Natural killer cell (primary cell): ENCODE results near the gene IKZF2. TPM values are rescaled to one million over a fixed set of nuclear protein-coding genes. Genes with fewer than 3 reads are reported as not detected.

Experiments used
- ATAC-seq, 3 donors: fragments of 150-1000 bp in 2 of 3; fragments of 200-7000 bp in 1 of 3; cut with Tn5 transposase; 1 replicate in 1 of 3; 2 replicates in 2 of 3; pipeline ENCODE4 v1.10.0; 2021; ENCODE audit warnings: mild to moderate bottlenecking in 2 of 3, moderate library complexity in 2 of 3
- DNase-seq, 2 donors: peaks; one replicate each; pipeline versions ENCODE4 v3.0.0 to v3.0.0-alpha.2; 2013 to 2021; ENCODE audit warnings: mixed read lengths in 1 of 2
- H3K27ac ChIP-seq: one replicate; pipeline ENCODE4 v1.5.1; 2013; ENCODE audit warnings: mild to moderate bottlenecking, low read length
- H3K27me3 ChIP-seq: one replicate; pipeline ENCODE4 v1.6.1; 2013; ENCODE audit warnings: low read length; ENCODE audit not compliant: control insufficient read depth, insufficient read depth
- H3K36me3 ChIP-seq: one replicate; pipeline ENCODE4 v1.6.1; 2013; ENCODE audit warnings: low read length; ENCODE audit not compliant: control insufficient read depth, insufficient read depth
- H3K4me1 ChIP-seq: one replicate; pipeline ENCODE4 v1.6.1; 2013; ENCODE audit warnings: low read length; ENCODE audit not compliant: control insufficient read depth, insufficient read depth
- H3K4me3 ChIP-seq: one replicate; pipeline ENCODE4 v1.5.1; 2013; ENCODE audit warnings: low read length
- H3K9me3 ChIP-seq: one replicate; pipeline ENCODE4 v1.6.1; 2013; ENCODE audit warnings: low read length; ENCODE audit not compliant: control insufficient read depth, insufficient read depth
- H3K27ac Mint-ChIP-seq, 2 donors: one replicate each; pipeline ENCODE4 v1.8.0; 2022; ENCODE audit warnings: mild to moderate bottlenecking in 2 of 2, mixed read lengths in 2 of 2, moderate library complexity in 1 of 2
- H3K27me3 Mint-ChIP-seq, 2 donors: one replicate each; pipeline ENCODE4 v1.8.0; 2022; ENCODE audit warnings: low read depth in 2 of 2, mixed read lengths in 2 of 2
- H3K36me3 Mint-ChIP-seq: one replicate; pipeline ENCODE4 v1.8.0; 2022; ENCODE audit warnings: mixed read lengths
- H3K4me1 Mint-ChIP-seq, 2 donors: one replicate each; pipeline ENCODE4 v1.8.0; 2022; ENCODE audit warnings: mixed read lengths in 2 of 2
- H3K4me3 Mint-ChIP-seq: one replicate; pipeline ENCODE4 v1.8.0; 2022; ENCODE audit warnings: mild to moderate bottlenecking, moderate library complexity, mixed read lengths
- H3K9me3 Mint-ChIP-seq, 2 donors: one replicate each; pipeline ENCODE4 v1.8.0; 2022; ENCODE audit warnings: mixed read lengths in 2 of 2
- WGBS: methylation state at CpG from one replicate; pipeline ENCODE4 v1.1.7; 2013; ENCODE audit warnings: missing lambda C conversion rate; ENCODE audit not compliant: insufficient coverage; 5-methylcytosine and 5-hydroxymethylcytosine counted together
- intact Hi-C: fragments of 100-400 bp; cut with micrococcal nuclease; formaldehyde crosslinking; loops from one replicate; pipeline ENCODE4 v1.14.2; 2022
- total RNA-seq, 4 donors: library from RNA; stranded (reverse); fragments of 120-200 nt in 1 of 4; gene quantifications; one replicate each; pipeline versions ENCODE4 v1.2.3 to v1.2.4, GENCODE V29; 2013 to 2022
- TF ChIP-seq, protein P1 (sequence below): fragments of 200-600 bp; IDR thresholded peaks from one replicate; pipeline ENCODE4 v1.8.0; 2022; ENCODE audit warnings: antibody characterized with exemption

Gene IKZF2
- total RNA-seq, 3 donors from 2014 or later (not counting 1 experiment from before 2014, with no cell fraction given), result 74.4 to 162 (median 133) TPM

DNA sequence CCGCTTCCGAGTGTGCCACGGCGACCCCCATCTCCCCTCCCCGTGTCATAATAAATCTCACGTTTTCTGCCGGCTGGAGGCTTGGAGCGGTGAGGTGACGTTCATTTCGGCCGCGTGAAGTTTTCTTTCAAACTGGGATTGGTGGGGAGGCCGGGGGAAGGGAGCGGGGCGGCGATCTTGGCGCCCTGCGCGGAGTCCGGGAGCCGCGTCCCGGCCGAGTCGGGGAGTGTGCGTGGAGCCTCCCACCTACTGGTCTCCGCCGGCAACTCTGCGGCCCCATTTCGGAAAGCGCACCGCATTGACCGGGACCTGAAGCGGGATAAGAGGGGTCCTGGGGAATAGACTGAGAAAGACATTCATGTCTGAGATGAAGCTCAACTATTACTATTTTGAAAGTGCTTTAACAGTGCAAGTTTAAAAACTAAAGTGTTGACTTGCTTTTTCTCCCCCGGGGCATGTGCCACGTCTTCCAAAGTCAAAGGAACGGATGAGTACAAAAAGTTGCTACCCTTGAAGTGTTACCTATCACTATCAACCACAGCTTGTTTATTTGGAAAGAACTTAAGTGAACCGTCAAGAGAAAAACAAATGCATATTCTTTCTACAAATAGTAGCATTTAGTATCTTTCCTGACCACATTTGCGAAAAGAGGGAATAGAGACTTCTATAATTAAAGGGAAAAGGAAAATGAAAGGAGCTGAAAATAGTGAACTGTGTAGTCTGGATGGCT lies 818 bp upstream of the IKZF2 start:
- Mint-ChIP-seq H3K36me3 (no peaks in the 10 kb centered on the region), H3K9me3 (no peaks in the 10 kb centered on the region), H3K27ac (peak overlapping the region; percentile 91 to 93), H3K4me1 (peaks cover 52 to 60% of the 10 kb centered on the region in 2 donors), H3K27me3 (no peaks in the 10 kb centered on the region), H3K4me3 (peak overlapping the region; percentile 97)
- H3K27ac ChIP-seq, result peak overlapping the region; percentile 96
- H3K36me3 ChIP-seq, result no peaks in the 10 kb centered on the region
- no peaks in the 10 kb centered on the region for H3K4me1 ChIP-seq
- H3K4me3 ChIP-seq, result peak overlapping the region; percentile 92
- DNase-seq (no peak), ATAC-seq (peak; percentile 23 to 48 (median 25))
- intact Hi-C loops, result loop anchor here (1.0 to 5.0 kb wide), 4 partner anchors 115 to 337 kb away; no protein-coding TSS in a partner anchor
- no peaks in the 10 kb centered on the region for H3K9me3 ChIP-seq
- no peaks in the 10 kb centered on the region for H3K27me3 ChIP-seq
- WGBS, result under 1% methylated on average over 38 of the region's 39 CpGs
- TF ChIP-seq, protein P1, sequence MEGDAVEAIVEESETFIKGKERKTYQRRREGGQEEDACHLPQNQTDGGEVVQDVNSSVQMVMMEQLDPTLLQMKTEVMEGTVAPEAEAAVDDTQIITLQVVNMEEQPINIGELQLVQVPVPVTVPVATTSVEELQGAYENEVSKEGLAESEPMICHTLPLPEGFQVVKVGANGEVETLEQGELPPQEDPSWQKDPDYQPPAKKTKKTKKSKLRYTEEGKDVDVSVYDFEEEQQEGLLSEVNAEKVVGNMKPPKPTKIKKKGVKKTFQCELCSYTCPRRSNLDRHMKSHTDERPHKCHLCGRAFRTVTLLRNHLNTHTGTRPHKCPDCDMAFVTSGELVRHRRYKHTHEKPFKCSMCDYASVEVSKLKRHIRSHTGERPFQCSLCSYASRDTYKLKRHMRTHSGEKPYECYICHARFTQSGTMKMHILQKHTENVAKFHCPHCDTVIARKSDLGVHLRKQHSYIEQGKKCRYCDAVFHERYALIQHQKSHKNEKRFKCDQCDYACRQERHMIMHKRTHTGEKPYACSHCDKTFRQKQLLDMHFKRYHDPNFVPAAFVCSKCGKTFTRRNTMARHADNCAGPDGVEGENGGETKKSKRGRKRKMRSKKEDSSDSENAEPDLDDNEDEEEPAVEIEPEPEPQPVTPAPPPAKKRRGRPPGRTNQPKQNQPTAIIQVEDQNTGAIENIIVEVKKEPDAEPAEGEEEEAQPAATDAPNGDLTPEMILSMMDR, result no peak

DNA sequence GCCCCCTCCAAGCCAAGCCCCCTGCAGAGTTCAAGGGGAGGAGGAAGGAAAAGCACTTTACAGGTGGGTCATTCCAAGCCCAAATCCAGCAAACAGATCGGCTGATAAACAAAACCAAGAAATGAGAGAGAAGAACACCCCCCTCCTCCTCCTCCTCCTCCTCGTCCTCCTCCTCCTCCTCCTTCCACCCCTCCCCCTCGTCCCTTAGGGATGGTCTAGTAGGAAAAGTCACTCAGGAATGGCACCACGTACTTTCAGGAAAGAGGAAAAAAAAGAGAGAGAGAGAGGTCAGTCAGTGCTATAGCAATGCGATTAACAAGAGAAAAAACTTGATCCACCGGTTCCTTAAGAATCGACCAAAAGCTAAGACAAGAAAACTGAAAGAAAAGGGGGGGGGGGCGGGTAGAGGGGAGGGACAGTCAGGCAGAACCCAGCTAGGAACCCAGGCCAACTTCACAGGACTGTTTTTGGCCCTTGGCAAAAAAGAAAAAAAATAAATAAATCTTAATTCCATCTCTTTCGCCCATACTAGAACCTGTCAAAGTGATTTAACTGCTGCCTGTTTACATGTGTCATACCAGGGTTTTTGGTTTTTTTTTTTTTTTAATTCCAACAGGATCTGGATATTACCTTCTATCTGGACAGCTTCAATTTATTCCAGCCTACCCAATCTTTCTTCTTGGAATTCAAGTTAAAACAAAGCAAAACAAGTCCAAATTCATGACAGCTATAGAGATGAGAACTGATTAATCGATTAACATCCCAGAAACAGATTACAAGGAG lies 906 bp downstream of the IKZF2 start:
- no peaks in the 10 kb centered on the region for H3K4me1 ChIP-seq
- H3K27me3 Mint-ChIP-seq, result no peaks in the 10 kb centered on the region
- peaks cover 60 to 68% of the 10 kb centered on the region in 2 donors for H3K4me1 Mint-ChIP-seq
- intact Hi-C loops, result loop anchor here (2.0 to 5.0 kb wide), 4 partner anchors 46 to 193 kb away; no protein-coding TSS in a partner anchor
- no peaks in the 10 kb centered on the region for H3K27me3 ChIP-seq
- ATAC-seq (no peak), DNase-seq (peak in 1 of 2 donors; percentile 16)
- WGBS, result 11% methylated on average over 6 of the region's 10 CpGs
- H3K9me3 ChIP-seq, result no peaks in the 10 kb centered on the region
- no peaks in the 10 kb centered on the region for H3K36me3 ChIP-seq
- TF ChIP-seq, protein P1, result no peak
- H3K27ac ChIP-seq, result peak overlapping the region; percentile 79
- H3K36me3 Mint-ChIP-seq, result no peaks in the 10 kb centered on the region
- H3K4me3 ChIP-seq, result peak overlapping the region; percentile 91
- H3K4me3 Mint-ChIP-seq, result peak overlapping the region; percentile 98
- H3K9me3 Mint-ChIP-seq, result no peaks in the 10 kb centered on the region
- H3K27ac Mint-ChIP-seq, result peak overlapping the region; percentile 91 to 93

DNA sequence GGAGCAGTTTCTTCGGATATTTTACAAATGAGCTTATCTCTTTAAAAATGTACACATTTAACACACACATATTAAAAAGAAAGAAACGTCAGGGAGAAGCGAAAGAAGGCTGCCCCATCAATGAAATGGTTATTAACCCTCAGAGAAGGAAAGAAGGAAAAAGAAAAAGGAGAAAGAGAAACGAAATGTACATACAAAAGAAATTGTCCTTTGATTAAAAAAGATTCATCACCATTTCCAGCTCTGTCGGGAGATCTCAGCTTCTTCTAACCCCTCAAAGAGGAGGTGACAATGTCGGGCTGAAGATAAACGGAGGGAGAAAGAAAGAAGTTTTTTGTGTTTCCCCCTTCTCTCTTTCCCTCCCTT lies 1.5 kb downstream of the IKZF2 start:
- DNase-seq, result peak in 1 of 2 donors; percentile 24
- no peaks in the 10 kb centered on the region for H3K27me3 Mint-ChIP-seq

More for the DNA sequence above, 1.5 kb downstream of the IKZF2 start:
- H3K27ac Mint-ChIP-seq, result peak overlapping the region; percentile 91 to 93
- no CpG with 5 or more reads among the region's 7 CpGs for WGBS
- peaks cover 66 to 74% of the 10 kb centered on the region in 2 donors for H3K4me1 Mint-ChIP-seq
- no peaks in the 10 kb centered on the region for H3K9me3 Mint-ChIP-seq
- TF ChIP-seq, protein P1, result no peak
- Histone ChIP-seq H3K27ac (peak overlapping the region; percentile 79), H3K4me1 (no peaks in the 10 kb centered on the region), H3K36me3 (no peaks in the 10 kb centered on the region), H3K4me3 (peak overlapping the region; percentile 91), H3K9me3 (no peaks in the 10 kb centered on the region), H3K27me3 (no peaks in the 10 kb centered on the region)
- intact Hi-C loops, result loop anchor here (2.0 to 5.0 kb wide), 6 partner anchors 31 to 193 kb away; no protein-coding TSS in a partner anchor
- H3K36me3 Mint-ChIP-seq, result no peaks in the 10 kb centered on the region
- H3K4me3 Mint-ChIP-seq, result peak overlapping the region; percentile 98
- ATAC-seq, result no peak
